Left lobe of liver (tissue), 2 donors: ENCODE data around the gene ADAMTSL1. TPM values are rescaled to one million over a fixed set of nuclear protein-coding genes. Genes with fewer than 3 reads are reported as not detected.

Experiments
- ATAC-seq: fragments of 200-7000 bp; cut with Tn5 transposase; one replicate; pipeline ENCODE4 v1.9.1; 2020; ENCODE audit warnings: mild to moderate bottlenecking, moderate library complexity
- DNase-seq: peaks from one replicate; pipeline ENCODE4 v3.0.0-alpha.2; 2020; ENCODE audit warnings: low spot score
- total RNA-seq: library from RNA; stranded (reverse); gene quantifications from one replicate; pipeline ENCODE4 v1.2.1, GENCODE V29; 2021
- donor health status: DM: no; HTN: no; CAD: no; lungs with moderate emphysema.
- donor health status: DM: no; HTN: yes; CAD: no.

Gene ADAMTSL1
- total RNA-seq, 1 donor from 2014 or later = 1.9 TPM

DNA sequence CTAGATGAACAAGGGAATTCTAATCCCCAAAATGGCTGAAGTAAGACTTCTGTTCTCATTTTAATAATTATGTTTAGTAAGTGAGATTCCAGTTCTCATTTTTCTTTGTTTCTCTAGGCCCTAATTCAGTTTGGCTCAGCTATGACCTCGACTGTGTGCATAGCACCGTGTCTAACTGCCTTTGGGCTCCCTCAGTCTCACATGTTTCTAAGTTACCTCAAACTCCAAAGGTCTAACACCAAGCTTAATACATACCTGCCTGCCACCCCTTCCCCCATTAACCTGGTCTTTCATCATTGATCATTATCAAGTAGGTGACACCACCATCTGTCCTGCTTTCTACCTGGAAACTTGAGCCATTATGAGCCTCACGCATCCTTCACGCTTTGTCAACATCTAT, 285.9 kb downstream of the ADAMTSL1 start:
- DNase-seq (no peak), ATAC-seq (no peak)

DNA sequence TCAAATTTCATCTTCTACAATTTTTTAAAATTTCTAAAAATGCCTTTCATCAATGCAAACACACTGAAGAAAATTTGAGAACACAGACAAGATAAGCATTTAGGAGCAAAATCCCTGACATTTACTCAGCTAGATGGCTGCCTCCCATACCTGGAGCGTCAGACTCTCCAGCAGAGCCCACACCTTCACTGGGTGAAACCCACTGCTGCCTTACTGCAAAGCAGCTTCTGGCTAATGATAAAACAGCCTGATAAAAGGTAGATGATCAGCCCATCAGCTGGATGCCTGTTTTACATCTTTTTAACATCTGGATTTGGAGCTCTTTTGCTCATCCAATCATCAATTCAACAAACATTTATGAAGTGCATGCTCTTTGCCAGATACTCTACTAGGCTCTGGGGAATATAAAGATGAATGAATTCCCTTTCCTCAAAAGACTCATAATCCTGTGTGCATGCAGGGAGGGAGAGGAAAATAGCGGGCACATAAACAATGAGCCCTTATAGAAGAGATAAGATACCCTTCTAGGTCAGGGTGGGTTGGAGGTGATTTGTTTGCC, 287.9 kb downstream of the ADAMTSL1 start:
- DNase-seq (no peak), ATAC-seq (no peak)

DNA sequence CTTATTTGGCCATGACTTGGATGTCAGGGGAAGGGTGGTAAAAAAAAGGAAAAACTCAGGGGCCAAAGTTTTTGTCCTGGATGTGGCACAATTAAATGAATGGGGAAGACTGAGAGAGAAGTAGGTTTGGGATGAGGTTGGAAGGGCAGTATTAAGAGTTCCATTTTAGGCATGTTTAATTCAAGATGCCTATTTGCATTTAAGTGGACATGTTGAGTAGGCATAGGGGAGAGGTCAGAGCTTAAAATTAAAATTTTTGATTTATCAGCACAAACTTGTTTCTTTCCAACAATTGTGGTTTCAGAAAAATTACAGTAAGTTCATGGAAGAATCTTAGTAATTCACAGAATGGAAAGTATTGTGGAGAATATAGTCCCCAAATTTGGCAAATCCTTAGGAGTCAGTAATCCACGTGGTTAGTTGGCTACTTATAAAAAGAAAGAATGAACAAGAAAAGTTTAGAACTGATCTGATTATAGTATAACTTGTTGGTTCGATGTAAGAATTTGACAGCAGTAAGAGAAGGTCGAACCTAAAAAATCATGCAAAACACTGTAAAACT, 293.1 kb downstream of the ADAMTSL1 start:
- ATAC-seq (no peak), DNase-seq (no peak)

DNA sequence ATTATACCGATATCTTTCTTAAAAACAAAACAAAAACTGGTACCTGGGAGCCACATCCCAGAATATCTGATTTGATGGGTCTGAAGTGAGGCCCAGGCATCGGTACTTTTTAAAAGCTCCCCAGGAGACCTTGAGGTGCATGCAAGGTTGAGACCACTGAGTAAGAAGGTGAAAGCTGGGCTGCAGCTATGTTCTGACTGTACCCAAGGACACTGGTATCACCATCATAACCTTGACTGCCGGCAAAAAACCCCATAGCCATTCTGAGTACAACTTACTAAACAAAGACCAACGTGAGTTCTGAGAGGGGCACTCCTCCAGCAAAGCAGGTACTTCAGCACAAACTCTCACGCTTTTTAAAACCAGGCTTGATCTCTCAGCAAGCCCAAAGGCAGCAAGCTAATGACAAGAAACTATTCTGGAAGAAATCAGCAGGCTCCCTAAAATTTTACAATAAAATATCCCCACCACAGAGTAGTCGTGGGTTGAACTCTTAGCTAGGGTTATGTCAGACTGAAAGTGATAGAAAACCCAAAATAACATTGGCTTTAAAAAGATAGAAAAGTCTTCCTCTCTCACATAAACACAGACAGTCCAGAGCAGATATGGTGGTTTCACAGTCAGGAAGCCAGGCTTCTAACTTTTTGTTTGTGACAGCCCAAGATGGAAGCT, 295.1 kb downstream of the ADAMTSL1 start:
- ATAC-seq (no peak), DNase-seq (no peak)

DNA sequence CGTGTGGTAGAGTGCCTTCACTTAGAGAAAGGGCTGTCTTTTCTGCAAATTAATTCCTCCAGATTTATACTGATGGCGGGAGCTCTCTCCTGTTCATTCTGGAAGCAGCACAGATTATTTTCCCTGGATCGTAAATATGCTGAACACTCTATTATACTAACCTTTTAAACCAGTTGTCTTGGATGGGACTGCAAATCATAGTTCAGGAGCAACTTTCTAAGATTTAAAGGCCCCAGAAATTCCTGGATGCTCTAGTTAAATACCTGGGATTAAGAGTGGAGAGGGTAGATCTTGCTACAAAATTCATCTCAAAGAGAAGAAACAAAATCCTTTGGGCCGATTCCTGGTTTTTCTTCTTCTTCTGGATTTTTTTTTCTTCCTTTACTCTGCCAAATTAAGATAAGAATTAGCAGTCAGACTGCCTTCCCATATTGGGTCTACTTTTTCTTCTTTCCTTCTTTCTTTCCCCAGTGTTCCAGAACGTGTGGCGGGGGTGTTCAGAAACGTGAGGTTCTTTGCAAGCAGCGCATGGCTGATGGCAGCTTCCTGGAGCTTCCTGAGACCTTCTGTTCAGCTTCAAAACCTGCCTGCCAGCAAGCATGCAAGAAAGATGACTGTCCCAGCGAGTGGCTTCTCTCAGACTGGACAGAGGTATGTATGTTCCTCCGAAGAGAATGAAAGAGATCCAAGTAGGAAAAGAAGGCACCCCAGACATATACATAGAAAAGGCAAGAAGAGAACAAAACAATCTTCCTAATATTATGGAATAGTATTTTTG, 296.4 kb downstream of the ADAMTSL1 start:
- ATAC-seq (no peak), DNase-seq (no peak)

DNA sequence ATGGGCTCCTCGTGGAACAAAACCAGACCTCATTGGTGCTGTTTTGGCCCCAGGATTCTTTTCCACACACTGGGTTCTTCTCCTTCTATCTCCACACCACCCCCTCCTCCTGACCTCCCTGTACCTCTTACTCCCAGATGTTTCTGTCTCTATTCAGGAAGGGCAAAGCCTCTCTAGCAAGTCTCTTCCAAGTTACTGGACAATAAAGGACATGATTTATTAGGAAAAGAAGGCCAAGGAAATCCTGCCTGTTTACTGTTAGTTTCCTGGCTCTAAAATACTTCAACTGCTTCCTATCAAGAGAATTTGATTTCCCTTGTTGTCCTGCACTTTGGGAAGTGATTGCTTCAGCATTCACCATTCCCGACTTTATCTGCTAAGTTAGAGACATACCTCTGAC, 297.1 kb downstream of the ADAMTSL1 start:
- no peak for ATAC-seq

DNA sequence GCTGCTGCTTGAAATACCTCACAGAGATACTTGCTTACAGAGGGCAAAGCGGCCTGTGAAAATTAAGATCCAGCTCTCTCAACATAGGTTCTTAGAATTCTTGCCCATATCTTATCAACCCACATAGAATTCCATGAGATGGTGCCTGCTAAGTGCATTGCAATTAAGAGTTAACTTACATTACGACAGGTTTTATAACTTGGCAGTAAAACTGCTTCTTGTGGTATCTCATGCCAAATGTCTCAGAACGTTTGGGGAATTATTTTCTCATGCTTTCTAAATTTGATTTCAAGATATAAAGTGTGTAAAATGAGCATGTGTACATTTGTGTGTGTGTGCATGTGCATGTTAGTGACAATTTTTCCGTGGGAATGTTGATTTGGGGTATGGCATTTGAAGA, 297.8 kb downstream of the ADAMTSL1 start:
- ATAC-seq (no peak), DNase-seq (no peak)

More for the DNA sequence above, 297.1 kb downstream of the ADAMTSL1 start:
- no peak for DNase-seq

DNA sequence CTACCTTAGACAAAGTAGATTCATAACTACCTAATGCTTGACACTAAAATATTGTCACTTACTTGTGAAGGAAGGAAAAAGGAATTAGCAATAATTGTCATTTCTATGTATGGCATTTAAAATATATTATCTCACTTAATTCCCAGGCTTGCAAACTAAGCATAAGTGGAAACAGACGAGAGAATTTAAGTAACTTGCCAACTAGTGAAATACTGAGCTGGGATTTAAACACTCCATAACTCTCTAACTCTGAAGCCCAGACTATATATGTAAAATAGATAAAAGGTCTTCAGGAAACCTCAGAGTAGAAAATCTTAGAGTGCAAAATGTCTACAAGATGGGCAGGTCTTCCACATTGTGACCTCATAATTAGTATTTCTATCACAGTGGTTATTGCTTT, 301.3 kb downstream of the ADAMTSL1 start:
- ATAC-seq = no peak

DNA sequence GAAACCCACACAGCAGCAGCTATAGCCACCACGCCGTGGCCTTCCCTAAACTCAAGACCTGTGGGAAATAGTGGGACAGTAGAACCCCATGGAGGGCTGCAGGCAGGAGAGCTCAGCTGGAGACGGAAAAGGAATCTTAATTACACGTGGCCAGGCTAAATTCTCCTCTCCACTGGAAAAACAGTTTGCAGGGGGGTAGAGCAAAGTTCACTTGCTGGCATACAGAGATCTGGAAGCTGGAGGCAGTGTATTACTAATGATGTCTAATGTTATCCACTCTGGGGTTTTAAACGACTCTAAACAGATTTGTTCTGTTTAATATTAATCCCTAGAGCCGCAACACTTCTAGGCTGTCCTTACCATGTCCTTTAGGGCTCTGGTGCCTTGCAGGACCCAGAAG, 302.0 kb downstream of the ADAMTSL1 start:
- peak; percentile 45 for ATAC-seq
- DNase-seq = no peak

More for the DNA sequence above, 301.3 kb downstream of the ADAMTSL1 start:
- DNase-seq = no peak

DNA sequence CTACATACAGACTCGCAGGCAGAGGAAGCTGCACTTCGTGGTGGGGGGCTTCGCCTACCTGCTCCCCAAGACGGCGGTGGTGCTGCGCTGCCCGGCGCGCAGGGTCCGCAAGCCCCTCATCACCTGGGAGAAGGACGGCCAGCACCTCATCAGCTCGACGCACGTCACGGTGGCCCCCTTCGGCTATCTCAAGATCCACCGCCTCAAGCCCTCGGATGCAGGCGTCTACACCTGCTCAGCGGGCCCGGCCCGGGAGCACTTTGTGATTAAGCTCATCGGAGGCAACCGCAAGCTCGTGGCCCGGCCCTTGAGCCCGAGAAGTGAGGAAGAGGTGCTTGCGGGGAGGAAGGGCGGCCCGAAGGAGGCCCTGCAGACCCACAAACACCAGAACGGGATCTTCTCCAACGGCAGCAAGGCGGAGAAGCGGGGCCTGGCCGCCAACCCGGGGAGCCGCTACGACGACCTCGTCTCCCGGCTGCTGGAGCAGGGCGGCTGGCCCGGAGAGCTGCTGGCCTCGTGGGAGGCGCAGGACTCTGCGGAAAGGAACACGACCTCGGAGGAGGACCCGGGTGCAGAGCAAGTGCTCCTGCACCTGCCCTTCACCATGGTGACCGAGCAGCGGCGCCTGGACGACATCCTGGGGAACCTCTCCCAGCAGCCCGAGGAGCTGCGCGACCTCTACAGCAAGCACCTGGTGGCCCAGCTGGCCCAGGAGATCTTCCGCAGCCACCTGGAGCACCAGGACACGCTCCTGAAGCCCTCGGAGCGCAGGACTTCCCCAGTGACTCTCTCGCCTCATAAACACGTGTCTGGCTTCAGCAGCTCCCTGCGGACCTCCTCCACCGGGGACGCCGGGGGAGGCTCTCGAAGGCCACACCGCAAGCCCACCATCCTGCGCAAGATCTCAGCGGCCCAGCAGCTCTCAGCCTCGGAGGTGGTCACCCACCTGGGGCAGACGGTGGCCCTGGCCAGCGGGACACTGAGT, 303.2 kb downstream of the ADAMTSL1 start:
- ATAC-seq (no peak), DNase-seq (no peak)

DNA sequence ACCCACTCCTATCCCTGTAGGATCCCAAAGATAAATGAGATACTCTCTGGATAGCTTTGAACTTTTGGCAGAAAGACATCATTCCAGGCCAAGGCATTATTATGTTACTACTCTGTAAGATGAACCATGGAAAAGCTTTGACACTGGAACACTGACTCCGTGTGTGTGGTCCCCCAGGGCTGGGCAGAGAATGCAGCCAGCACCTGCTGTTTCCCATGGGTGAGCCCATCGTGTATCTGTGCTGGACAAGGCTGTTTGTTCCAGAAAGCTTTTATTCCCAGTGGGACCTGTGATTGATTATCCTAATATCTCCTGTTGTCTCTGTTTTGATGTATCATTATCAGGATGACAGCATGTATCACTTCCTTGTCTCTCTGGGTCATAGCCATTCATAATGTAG, 304.2 kb downstream of the ADAMTSL1 start:
- no peak for ATAC-seq
- no peak for DNase-seq

DNA sequence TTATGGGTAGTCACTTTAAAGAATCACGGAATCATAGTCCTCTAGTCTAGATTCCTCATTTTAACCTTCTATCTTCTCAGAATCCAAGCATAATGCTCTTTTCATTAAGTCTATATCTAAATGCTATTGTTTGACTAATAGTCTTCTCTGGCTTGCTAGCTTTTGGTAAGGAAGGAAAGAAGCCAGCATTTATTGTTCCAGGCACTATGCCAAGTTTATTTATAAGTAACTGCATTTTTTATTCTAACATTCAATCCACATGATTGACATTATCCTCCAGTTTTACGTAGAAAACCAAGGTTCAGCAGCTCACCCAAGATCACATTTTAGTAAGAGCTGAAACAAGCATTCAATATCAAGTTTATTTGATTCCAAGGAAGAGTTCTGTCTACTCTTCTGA, 304.9 kb downstream of the ADAMTSL1 start:
- DNase-seq (no peak), ATAC-seq (no peak)

DNA sequence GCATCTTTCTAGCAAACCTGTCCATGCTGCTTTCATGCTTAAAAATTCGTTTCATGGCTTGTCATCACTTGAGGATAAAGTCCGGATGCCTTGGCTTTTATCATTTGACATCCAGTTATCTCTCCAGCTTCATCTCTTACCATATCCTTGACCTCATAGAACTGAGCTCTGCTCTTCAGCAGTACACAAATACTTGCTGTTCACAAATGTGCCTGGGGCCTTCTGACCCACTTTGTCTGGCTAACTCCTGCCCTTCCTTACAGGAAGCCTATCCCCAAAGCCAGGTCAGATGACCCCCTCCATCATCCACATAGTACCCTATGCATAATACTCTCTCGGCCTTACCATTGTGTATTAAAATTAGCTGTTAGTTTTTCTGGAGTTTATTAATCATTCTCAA, 310.0 kb downstream of the ADAMTSL1 start:
- DNase-seq (no peak), ATAC-seq (peak; percentile 20)

DNA sequence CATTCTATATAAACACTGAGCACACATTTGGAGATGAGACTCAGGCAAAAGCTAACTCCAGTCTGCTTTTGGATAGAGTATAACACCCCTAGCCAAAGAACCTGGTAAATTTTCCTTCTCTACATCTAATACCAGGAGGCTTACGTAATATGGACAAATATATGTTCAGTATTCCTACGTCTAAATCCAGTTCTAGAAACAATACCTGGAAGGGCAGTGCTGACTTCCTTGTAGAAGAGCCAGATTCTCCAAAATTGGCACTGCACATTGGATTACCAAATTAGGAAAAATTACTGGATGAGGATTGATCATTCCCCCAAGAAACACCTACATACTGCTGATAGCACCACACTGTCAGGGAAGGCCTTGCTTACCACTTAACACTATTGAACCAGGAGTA, 311.7 kb downstream of the ADAMTSL1 start:
- DNase-seq = no peak
- no peak for ATAC-seq

DNA sequence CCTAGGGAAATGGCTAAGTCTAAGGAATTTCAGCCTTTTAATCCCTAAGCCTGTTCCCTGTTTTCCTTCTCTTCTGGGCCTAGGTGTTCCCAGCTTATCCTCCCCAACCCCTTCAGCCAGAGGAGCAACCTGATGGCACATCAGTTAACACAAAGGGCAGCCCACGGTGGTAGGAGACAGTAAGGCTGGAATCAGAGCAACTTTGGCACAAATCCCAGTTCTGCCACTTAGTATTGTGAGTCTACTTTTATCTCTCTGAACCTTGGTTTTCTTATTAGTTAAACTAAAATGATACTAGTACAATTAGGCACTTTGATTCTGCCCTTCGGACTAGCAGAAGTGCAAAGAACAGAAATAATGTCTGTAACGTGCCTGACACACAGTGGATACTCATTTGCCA, 312.2 kb downstream of the ADAMTSL1 start:
- DNase-seq = no peak
- ATAC-seq = no peak

DNA sequence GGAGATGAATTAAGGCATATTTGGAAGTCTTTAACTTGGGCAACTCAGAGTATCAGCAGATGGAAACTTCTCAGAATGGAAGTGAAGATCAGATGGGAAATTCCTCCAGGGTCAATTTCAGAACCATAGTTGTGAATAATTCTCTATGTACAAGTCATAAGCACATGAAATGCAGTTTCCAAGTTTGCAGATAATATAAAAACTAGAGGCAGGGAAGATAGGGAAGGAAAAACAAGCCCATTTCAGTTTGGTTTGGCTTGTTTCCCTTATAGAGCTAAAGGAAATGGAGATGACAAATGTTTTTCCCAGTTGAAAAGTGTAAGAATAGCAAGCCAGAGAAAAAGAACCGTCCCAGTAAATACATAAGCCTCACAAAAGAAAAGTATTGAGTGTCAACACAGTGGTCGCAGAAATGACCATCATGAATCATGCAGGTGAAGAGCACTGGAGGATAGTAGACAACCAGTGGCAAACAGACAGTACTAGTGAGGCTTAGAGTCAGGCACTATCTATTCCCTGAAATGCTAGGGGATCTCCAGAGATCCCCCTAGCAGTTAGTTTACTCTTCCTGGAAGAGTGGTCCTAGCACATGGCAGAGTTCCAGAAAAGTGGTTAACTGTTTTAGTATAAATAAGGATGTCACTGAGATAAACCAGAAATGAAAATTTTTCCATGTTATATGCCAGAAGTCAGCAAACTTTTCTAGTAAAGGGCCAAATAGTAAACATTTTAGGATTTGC, 313.1 kb downstream of the ADAMTSL1 start:
- ATAC-seq (no peak), DNase-seq (no peak)

DNA sequence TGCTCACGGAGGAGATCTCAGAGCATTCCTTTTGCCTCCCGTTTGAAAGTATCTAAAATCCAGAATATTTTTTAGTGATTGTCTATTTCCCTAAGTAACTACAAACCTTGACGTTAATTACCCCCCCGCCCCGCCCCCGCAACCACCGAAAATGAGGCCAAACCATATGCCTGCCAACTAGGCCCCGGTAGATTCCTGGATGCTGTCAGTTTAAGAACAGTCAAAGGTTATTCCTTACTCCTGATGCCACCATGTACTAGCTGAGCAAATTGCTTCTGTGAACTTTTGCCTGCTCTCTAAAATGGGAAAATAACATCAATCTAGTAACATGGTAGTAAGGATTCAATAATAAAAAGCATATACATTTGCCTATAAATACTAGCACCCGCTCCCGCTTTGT, 314.3 kb downstream of the ADAMTSL1 start:
- ATAC-seq = peak; percentile 13

DNA sequence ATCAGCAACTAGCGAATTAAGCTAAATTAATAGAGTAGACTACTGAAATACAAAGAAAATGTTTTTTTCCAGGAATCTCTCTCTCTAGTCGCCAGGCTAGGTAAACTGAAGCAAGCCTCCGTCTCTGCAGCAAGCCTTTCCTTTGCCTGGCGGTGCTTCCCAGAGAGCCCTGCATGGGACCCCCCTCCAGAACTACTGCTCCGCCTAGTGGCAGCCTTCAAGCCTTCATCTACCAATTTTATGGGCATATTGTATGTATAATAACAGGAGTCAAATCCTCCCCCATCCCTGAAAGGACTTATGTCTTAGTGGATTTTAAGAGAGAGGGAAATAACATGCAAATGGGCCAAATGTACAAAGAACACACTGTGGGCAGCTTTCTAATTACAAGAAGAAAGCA, 317.1 kb downstream of the ADAMTSL1 start:
- DNase-seq (peak; percentile 49), ATAC-seq (peak; percentile 89)

More for the DNA sequence above, 314.3 kb downstream of the ADAMTSL1 start:
- DNase-seq = no peak

DNA sequence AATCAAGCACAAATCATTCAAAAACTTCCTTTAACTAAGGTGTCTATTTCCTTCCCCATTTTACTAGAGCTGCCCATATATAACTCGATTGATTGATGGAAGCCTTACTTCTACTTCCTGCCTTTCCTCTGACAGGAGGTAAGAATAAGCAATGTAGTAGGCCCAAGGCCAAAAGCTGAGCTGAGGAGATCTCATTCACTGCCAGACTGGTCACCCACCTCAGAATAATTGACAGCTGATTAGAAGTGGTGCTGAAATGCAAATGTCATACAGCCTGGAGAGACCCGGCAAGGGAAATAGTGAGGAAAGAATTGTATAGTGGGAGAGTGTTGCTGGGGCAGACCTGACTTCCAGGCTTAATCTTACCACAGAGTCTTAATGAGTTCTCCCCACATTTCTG, 319.2 kb downstream of the ADAMTSL1 start:
- DNase-seq (no peak), ATAC-seq (no peak)
